ENCODE measurements around the gene MRPS27. TPM values are rescaled to one million over a fixed set of nuclear protein-coding genes. Genes with fewer than 3 reads are reported as not detected.

MRPS27 gene
- polyA plus RNA-seq, 2 of the 4 experiments (the other 2 are of a cell fraction): 81.0 to 141 TPM

DNA sequence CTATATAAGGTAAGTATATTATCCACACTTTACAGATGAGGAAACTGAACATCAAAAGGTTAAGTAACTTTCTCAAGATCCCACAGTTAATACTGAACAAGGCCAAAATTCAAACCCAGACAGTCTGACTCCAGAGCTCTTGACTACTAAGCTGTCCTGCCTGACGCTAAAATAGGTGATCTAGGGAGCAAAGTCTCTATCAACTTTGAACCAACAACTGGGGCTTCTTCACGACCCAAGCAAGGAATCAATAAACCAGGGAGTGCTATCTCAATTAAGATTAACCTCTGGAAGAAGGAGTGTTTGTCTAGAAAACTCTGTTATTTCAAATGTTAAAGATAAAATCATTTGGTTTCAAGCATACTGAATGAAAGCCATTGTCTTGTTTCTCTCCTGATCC lies 64.4 kb downstream of the MRPS27 start:
- ATAC-seq (no peak), FAIRE-seq (no peak), DNase-seq (ENCODE audit: low read depth in 1 of 2, low spot score in 1 of 2) (no peak)
- H3K9me3 ChIP-seq: no peaks in the 10 kb centered on the region
- 75% methylated on average over 2 of the region's 2 CpGs for WGBS (ENCODE audit: missing lambda C conversion rate)
- no peak overlapping the region for H3K4me2 ChIP-seq
- no peak overlapping the region for H3K27ac ChIP-seq
- no peak for TF ChIP-seq EHF (CRISPR knock-in tag; IDR thresholded peaks at IDR 0.05)
- TF ChIP-seq, protein P1, sequence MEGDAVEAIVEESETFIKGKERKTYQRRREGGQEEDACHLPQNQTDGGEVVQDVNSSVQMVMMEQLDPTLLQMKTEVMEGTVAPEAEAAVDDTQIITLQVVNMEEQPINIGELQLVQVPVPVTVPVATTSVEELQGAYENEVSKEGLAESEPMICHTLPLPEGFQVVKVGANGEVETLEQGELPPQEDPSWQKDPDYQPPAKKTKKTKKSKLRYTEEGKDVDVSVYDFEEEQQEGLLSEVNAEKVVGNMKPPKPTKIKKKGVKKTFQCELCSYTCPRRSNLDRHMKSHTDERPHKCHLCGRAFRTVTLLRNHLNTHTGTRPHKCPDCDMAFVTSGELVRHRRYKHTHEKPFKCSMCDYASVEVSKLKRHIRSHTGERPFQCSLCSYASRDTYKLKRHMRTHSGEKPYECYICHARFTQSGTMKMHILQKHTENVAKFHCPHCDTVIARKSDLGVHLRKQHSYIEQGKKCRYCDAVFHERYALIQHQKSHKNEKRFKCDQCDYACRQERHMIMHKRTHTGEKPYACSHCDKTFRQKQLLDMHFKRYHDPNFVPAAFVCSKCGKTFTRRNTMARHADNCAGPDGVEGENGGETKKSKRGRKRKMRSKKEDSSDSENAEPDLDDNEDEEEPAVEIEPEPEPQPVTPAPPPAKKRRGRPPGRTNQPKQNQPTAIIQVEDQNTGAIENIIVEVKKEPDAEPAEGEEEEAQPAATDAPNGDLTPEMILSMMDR (IDR thresholded peaks at IDR 0.05): no peak
- TF ChIP-seq CBX2 (IDR thresholded peaks at IDR 0.05; ENCODE audit: borderline replicate concordance, low read depth): no peak
- TF ChIP-seq, protein P2, sequence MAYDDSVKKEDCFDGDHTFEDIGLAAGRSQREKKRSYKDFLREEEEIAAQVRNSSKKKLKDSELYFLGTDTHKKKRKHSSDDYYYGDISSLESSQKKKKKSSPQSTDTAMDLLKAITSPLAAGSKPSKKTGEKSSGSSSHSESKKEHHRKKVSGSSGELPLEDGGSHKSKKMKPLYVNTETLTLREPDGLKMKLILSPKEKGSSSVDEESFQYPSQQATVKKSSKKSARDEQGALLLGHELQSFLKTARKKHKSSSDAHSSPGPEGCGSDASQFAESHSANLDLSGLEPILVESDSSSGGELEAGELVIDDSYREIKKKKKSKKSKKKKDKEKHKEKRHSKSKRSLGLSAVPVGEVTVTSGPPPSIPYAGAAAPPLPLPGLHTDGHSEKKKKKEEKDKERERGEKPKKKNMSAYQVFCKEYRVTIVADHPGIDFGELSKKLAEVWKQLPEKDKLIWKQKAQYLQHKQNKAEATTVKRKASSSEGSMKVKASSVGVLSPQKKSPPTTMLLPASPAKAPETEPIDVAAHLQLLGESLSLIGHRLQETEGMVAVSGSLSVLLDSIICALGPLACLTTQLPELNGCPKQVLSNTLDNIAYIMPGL (CRISPR knock-in tag; IDR thresholded peaks at IDR 0.05; ENCODE audit: borderline replicate concordance): no peak
- TF ChIP-seq, protein P3, sequence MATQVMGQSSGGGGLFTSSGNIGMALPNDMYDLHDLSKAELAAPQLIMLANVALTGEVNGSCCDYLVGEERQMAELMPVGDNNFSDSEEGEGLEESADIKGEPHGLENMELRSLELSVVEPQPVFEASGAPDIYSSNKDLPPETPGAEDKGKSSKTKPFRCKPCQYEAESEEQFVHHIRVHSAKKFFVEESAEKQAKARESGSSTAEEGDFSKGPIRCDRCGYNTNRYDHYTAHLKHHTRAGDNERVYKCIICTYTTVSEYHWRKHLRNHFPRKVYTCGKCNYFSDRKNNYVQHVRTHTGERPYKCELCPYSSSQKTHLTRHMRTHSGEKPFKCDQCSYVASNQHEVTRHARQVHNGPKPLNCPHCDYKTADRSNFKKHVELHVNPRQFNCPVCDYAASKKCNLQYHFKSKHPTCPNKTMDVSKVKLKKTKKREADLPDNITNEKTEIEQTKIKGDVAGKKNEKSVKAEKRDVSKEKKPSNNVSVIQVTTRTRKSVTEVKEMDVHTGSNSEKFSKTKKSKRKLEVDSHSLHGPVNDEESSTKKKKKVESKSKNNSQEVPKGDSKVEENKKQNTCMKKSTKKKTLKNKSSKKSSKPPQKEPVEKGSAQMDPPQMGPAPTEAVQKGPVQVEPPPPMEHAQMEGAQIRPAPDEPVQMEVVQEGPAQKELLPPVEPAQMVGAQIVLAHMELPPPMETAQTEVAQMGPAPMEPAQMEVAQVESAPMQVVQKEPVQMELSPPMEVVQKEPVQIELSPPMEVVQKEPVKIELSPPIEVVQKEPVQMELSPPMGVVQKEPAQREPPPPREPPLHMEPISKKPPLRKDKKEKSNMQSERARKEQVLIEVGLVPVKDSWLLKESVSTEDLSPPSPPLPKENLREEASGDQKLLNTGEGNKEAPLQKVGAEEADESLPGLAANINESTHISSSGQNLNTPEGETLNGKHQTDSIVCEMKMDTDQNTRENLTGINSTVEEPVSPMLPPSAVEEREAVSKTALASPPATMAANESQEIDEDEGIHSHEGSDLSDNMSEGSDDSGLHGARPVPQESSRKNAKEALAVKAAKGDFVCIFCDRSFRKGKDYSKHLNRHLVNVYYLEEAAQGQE (IDR thresholded peaks at IDR 0.05): no peak
- TF ChIP-seq, protein P4, sequence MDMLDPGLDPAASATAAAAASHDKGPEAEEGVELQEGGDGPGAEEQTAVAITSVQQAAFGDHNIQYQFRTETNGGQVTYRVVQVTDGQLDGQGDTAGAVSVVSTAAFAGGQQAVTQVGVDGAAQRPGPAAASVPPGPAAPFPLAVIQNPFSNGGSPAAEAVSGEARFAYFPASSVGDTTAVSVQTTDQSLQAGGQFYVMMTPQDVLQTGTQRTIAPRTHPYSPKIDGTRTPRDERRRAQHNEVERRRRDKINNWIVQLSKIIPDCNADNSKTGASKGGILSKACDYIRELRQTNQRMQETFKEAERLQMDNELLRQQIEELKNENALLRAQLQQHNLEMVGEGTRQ (IDR thresholded peaks at IDR 0.05): no peak
- TF ChIP-seq NPAS2 (CRISPR knock-in tag; IDR thresholded peaks at IDR 0.05; ENCODE audit: borderline replicate concordance): no peak
- peaks cover 42% of the 10 kb centered on the region for H3K4me1 ChIP-seq
- POLR2A ChIA-PET: no interaction called here
- no peak overlapping the region for H3K4me3 ChIP-seq
- CTCF ChIA-PET: no interaction called here

DNA sequence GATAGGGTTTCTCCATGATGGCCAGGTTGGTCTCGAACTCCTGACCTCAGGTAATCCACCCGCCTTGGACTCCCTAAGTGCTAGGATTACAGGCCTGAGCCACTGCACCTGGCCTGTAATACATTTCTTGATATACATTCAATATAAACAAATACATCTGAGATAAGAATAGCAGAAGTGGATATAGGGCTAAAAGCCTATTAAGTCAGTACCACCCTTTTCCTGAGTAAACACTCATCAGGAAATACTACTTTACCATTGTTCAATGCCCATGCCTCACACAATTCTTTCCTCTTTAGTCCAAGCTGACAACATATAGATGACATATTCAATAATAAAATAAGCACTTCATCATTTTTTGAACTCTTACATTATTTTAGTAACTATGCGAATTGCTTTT lies 64.8 kb downstream of the MRPS27 start:
- no peak overlapping the region for H3K4me3 ChIP-seq
- H3K4me1 ChIP-seq: peaks cover 46% of the 10 kb centered on the region
- ChIA-PET CTCF (interaction anchor here (0.9 to 1.8 kb wide), 2 partner anchors 10 to 477 kb away, joined by 3 to 9 read pairs; no protein-coding TSS in a partner anchor), POLR2A (no interaction called here)
- TF ChIP-seq CHD2 (IDR thresholded peaks at IDR 0.05; ENCODE audit: low read length, partially characterized antibody) (no peak), CBX2 (IDR thresholded peaks at IDR 0.05; ENCODE audit: borderline replicate concordance, low read depth) (no peak), FOSB (CRISPR knock-in tag; IDR thresholded peaks at IDR 0.05) (no peak), MYC (IDR thresholded peaks at IDR 0.05; ENCODE audit: borderline replicate concordance, low read length) (no peak), KDM5A (IDR thresholded peaks at IDR 0.05) (no peak)
- TF ChIP-seq, protein P3 (IDR thresholded peaks at IDR 0.05): no peak
- ATAC-seq (no peak), FAIRE-seq (no peak), DNase-seq (ENCODE audit: low read depth in 1 of 2, low spot score in 1 of 2) (no peak)
- H3K4me2 ChIP-seq: no peak overlapping the region
- H3K27ac ChIP-seq: no peak overlapping the region
- WGBS (ENCODE audit: missing lambda C conversion rate): 92% methylated on average over 3 of the region's 3 CpGs
- H3K9me3 ChIP-seq: no peaks in the 10 kb centered on the region
